OCI-LY1 (cell line): Measurements from ENCODE around the gene JMJD1C.
A peak's percentile ranks its signal among the peaks of the same experiment; 100 is the strongest.

Source experiments
- H2AFZ ChIP-seq: fragments of 200-600 bp; sonication (generic), shearing (Covaris generic); 2 replicates; pipeline ENCODE4 v1.6.0; 2014; ENCODE audit warnings: antibody characterized with exemption, mild to moderate bottlenecking, low read length
- H3F3A ChIP-seq: fragments of 200-600 bp; sonication (generic), shearing (Covaris generic); 2 replicates; pipeline ENCODE4 v1.6.0; 2014; ENCODE audit warnings: mild to moderate bottlenecking, antibody characterized with exemption, low read length, moderate library complexity; ENCODE audit not compliant: insufficient read depth
- H3K27ac ChIP-seq: fragments of 200-600 bp; sonication (generic); 2 replicates; pipeline ENCODE4 v1.5.1; 2014; ENCODE audit warnings: low read length, mixed run types, mild to moderate bottlenecking, low read depth; ENCODE audit not compliant: poor library complexity, severe bottlenecking
- H3K27me3 ChIP-seq: fragments of 200-600 bp; sonication (generic); 2 replicates; pipeline ENCODE4 v1.6.0; 2014; ENCODE audit warnings: antibody characterized with exemption, mild to moderate bottlenecking, low read length, moderate library complexity; ENCODE audit not compliant: insufficient read depth
- H3K36me3 ChIP-seq: fragments of 200-600 bp; sonication (generic); 2 replicates; pipeline ENCODE4 v1.6.1; 2014; ENCODE audit warnings: mild to moderate bottlenecking, antibody characterized with exemption, low read length, moderate library complexity, mixed read lengths; ENCODE audit not compliant: insufficient read depth
- H3K4me1 ChIP-seq: fragments of 200-600 bp; sonication (generic); 2 replicates; pipeline ENCODE4 v1.5.1; 2014; ENCODE audit warnings: mild to moderate bottlenecking, low read length, moderate library complexity; ENCODE audit not compliant: insufficient read depth, severe bottlenecking
- H3K4me2 ChIP-seq: fragments of 200-600 bp; sonication (generic), shearing (Covaris generic); 2 replicates; pipeline ENCODE4 v1.6.1; 2014; ENCODE audit warnings: low read length
- H3K4me3 ChIP-seq: fragments of 200-600 bp; sonication (generic); 2 replicates; pipeline ENCODE4 v1.5.1; 2014; ENCODE audit warnings: low read length, low read depth, mild to moderate bottlenecking, mixed read lengths; ENCODE audit not compliant: poor library complexity, severe bottlenecking
- H3K79me2 ChIP-seq: fragments of 200-600 bp; shearing (Covaris generic); 2 replicates; pipeline ENCODE4 v1.6.1; 2016; ENCODE audit warnings: mixed run types, low read length, mixed read lengths; ENCODE audit not compliant: insufficient read depth
- H3K9ac ChIP-seq: fragments of 200-600 bp; sonication (generic), shearing (Covaris generic); 2 replicates; pipeline ENCODE4 v1.6.1; 2014; ENCODE audit warnings: mild to moderate bottlenecking, low read length, mixed read lengths
- H3K9me2 ChIP-seq: fragments of 200-600 bp; sonication (generic), shearing (Covaris generic); 2 replicates; pipeline ENCODE4 v1.6.1; 2014; ENCODE audit warnings: low read depth, mild to moderate bottlenecking, low read length, mixed read lengths
- H3K9me3 ChIP-seq: fragments of 200-600 bp; shearing (Covaris generic); 2 replicates; pipeline ENCODE4 v1.6.1; 2014; ENCODE audit warnings: low read length, mixed read lengths
- H4K20me1 ChIP-seq: fragments of 200-600 bp; sonication (generic), shearing (Covaris generic); 2 replicates; pipeline ENCODE4 v1.6.0; 2016; ENCODE audit warnings: mild to moderate bottlenecking, low read length; ENCODE audit not compliant: insufficient read depth
- CTCF ChIP-seq: fragments of 200-600 bp; sonication (generic), shearing (Covaris generic); IDR thresholded peaks from 2 replicates; pipeline ENCODE4 v1.5.1; 2017; ENCODE audit warnings: mild to moderate bottlenecking, antibody characterized with exemption, low read length, moderate library complexity, mixed read lengths
- EZH2 ChIP-seq: fragments of 200-600 bp; sonication (generic), shearing (Covaris generic); IDR thresholded peaks from 2 replicates; pipeline ENCODE4 v1.8.0; 2017; ENCODE audit warnings: borderline replicate concordance, mixed run types, mild to moderate bottlenecking, antibody characterized with exemption, low read length, moderate library complexity, mixed read lengths

Gene JMJD1C

GRCh38 chr10:63424576-63424975, 41.2 kb downstream of the JMJD1C start:
- no peak overlapping the region for H2AFZ ChIP-seq
- H3K4me3 ChIP-seq: no peak overlapping the region
- no peak overlapping the region for H3K9ac ChIP-seq
- no peaks in the 10 kb centered on the region for H4K20me1 ChIP-seq
- H3F3A ChIP-seq: 0 out of 2 replicates have a peak, but pooled peaks cover 6% of the 10 kb centered on the region
- H3K4me2 ChIP-seq: no peak overlapping the region
- no peak for TF ChIP-seq EZH2
- no peak for TF ChIP-seq CTCF
- peaks cover 29% of the 10 kb centered on the region for H3K4me1 ChIP-seq
- peaks cover 56% of the 10 kb centered on the region for H3K79me2 ChIP-seq
- no peaks in the 10 kb centered on the region for H3K27me3 ChIP-seq
- no peak overlapping the region for H3K27ac ChIP-seq
- H3K9me2 ChIP-seq: no peaks in the 10 kb centered on the region
- H3K36me3 ChIP-seq: no peaks in the 10 kb centered on the region
- H3K9me3 ChIP-seq: no peaks in the 10 kb centered on the region

- Histone ChIP-seq H3K4me3 (no peak overlapping the region), H2AFZ (no peak overlapping the region), H3K4me1 (peaks cover 24% of the 10 kb centered on the region), H3K9me3 (no peaks in the 10 kb centered on the region), H3K27me3 (no peaks in the 10 kb centered on the region), H4K20me1 (no peaks in the 10 kb centered on the region), H3K9ac (no peak overlapping the region), H3K9me2 (no peaks in the 10 kb centered on the region), H3K79me2 (peaks cover 50% of the 10 kb centered on the region), H3K36me3 (no peaks in the 10 kb centered on the region), H3F3A (0 out of 2 replicates have a peak, but pooled peaks cover 6% of the 10 kb centered on the region), H3K27ac (no peak overlapping the region), H3K4me2 (no peak overlapping the region)
- no peak for TF ChIP-seq EZH2
- TF ChIP-seq CTCF: no peak
Measured at GRCh38 chr10:63423494-63423893, 42.3 kb downstream of the JMJD1C start.

GRCh38 chr10:63421591-63421990, 44.2 kb downstream of the JMJD1C start:
- Histone ChIP-seq H3K27me3 (no peaks in the 10 kb centered on the region), H3K4me3 (peak overlapping the region; percentile 19), H3K36me3 (no peaks in the 10 kb centered on the region), H3K4me1 (peaks cover 42% of the 10 kb centered on the region), H3K79me2 (peaks cover 55% of the 10 kb centered on the region), H3F3A (0 out of 2 replicates have a peak, but pooled peaks cover 6% of the 10 kb centered on the region), H3K9me3 (no peaks in the 10 kb centered on the region), H3K9ac (peak overlapping the region; percentile 36; the same call in 1 of the 2 replicates), H2AFZ (no peak overlapping the region), H3K9me2 (no peaks in the 10 kb centered on the region), H4K20me1 (no peaks in the 10 kb centered on the region), H3K4me2 (peak overlapping the region; percentile 60), H3K27ac (peak overlapping the region; percentile 88)
- TF ChIP-seq CTCF: no peak
- TF ChIP-seq EZH2: no peak
